ENCODE measurements around the gene TENM4.
A peak's percentile ranks its signal among the peaks of the same experiment; 100 is the strongest.
"Not testable (repeated sequence)": the region's sequence is repeated elsewhere in the genome, so short reads cannot be mapped to it uniquely, and the experiment has no call there.

TENM4 gene

DNA sequence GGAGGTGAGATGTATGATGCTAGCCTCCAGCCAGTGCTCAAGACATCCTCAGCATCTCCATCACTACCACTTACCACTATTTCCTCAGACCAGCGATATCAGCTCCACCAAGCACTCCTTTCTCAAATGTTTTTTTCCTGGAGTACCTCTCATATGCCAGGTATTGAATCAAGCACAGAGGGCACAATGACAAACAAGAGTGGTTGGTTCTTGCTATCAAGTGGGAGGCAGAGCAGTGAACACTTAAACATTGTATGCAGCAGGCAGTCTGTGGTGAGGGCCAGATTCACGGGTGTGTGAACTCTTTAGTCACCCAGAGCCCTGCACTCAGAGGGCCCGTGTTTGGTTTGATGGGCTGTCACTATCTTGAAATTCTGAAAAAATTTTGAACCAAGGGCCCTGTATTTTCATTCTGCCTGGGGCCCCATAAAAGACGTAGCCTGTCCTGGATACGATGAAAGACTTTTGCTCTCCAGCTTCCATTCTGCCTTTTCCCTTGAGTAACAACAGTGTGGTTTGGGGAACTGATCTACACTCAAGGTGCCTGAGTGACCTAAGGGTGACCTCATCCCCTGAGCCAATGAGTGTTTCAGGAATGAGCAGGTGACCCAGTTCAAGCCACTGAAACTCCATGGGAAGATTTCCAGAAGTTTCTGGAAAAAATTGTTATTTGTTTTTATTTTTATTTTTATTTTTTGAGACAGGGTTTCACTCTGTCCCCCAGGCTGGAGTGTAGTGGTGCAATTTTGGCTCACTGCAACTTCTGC, 517.8 kb downstream of the TENM4 start:
- DNase-seq, result no peak

- peak; percentile 77 for DNase-seq
Measured at GRCh38 chr11:78921509-78921908, 519.3 kb downstream of the TENM4 start.

DNA sequence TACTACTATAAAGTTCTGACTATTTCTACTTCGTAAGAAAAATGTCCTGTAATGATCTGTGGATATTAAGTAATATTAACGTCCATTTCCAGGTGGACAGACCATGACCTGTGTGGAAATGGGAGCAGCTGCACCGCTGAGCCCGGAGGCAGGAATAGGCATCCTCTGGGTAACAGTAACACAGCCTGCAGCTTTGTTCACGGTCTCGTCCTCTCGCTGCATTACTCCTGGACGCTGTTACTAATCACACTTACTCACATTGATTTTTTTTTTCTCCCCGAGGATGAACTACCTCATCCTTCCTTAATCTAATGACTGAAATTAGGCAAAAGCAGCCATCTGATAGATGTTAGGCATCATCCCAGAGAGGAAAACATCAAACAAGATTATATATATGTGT, 520.5 kb downstream of the TENM4 start:
- no peak for DNase-seq

- no peak for DNase-seq
Measured at GRCh38 chr11:78916759-78917158, 524.1 kb downstream of the TENM4 start.

GRCh38 chr11:78914503-78914902, 526.3 kb downstream of the TENM4 start:
- peak; percentile 55 for DNase-seq

GRCh38 chr11:78912778-78913177, 528.1 kb downstream of the TENM4 start:
- no peak for DNase-seq

- no peak for DNase-seq
Measured at GRCh38 chr11:78910322-78910721, 530.5 kb downstream of the TENM4 start.

- no peak for DNase-seq
Measured at GRCh38 chr11:78909386-78909785, 531.4 kb downstream of the TENM4 start.

- DNase-seq, result peak; percentile 44
Measured at GRCh38 chr11:78907636-78908035, 533.2 kb downstream of the TENM4 start.

- DNase-seq, result no peak
Measured at GRCh38 chr11:78906566-78906965, 534.3 kb downstream of the TENM4 start.

DNA sequence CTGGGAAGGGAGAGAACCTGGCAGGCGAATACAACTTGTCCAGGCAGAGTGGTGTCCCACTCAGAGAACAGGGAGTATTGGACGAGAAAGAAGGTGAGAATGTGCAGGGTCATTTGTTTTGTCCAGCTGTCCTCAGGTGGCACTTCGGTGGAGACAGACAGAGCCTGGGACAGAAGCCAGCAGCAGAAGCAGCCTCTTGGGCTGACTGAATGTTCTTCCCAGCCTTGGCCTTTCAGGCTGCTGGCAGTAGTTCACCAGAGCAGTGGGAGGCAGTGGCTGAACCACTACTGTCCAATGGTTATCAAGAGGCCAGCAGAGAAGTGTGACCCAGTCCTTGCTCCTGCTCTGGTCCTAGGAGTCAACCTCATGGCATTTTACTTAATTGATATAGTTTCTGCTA, 535.1 kb downstream of the TENM4 start:
- DNase-seq, result no peak

- no peak for DNase-seq
Measured at GRCh38 chr11:78902771-78903507, 537.9 kb downstream of the TENM4 start.

GRCh38 chr11:78901831-78902230, 539.0 kb downstream of the TENM4 start:
- no peak for DNase-seq

DNA sequence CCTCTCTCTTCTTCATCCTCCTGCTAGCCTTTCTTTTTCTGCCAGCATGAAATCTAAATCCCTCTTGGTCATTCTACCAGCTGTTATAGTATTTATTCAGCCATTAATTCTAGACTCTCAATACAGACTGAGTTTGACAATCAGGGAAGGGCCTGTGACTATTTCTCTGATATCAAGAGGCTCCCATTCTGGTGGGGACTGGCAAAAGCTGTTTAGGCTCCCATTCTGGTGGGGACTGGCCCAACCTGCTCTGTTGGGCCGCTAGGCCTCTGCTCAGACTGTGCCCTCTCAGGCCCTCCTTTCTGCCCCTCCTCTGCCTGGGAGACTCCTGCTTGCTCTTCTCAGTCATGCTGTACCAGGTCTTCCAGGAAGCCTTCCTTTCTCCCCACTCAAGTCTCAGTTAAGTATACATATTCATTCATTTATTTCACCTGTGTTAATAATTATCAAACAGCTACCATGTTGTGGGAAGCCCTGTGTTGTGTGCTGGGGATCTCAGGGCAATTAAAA, 542.5 kb downstream of the TENM4 start:
- DNase-seq, result peak; percentile 77

GRCh38 chr11:78893996-78894395, 546.8 kb downstream of the TENM4 start:
- DNase-seq, result no peak

- DNase-seq, result no peak
Measured at GRCh38 chr11:78889698-78890097, 551.1 kb downstream of the TENM4 start.

GRCh38 chr11:78886616-78887015, 554.2 kb downstream of the TENM4 start:
- DNase-seq, result no peak

DNA sequence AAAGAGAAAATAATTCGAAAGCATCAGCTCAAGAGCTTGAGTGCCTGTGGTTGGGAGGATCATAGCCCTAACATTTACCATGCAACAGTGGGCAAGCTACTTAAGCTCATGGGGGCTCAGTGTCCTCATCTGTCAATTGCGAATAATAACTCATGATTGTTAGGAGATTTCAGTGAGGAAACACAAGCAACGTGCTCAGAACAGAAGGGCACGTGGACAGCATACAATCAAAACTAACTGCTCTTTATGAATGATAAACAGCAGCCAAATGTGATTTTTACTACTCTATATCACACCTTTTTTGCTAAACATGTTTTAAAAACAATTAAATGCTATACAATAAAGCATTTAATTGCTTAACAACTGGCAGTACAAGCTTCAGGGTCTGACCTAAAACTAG, 556.1 kb downstream of the TENM4 start:
- DNase-seq, result no peak

DNA sequence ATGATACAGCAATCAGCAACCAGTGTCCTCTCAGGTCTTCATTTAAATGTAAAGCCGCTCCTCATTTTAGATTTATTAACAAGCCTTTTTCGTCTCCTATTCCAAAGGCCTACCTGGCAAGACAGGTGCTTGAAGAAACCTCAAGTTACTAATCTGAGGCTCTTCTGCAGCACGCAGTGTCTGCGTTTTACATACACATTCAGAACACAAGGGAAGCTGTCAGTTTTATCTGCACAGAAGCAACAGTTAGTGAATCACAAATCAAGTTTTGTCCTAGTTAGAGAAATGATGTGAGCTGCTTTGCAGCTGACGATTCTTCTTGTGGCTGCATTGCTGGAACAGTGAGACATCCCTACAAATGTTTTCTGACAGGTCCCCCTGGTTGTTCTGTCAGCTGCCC, 557.3 kb downstream of the TENM4 start:
- no peak for DNase-seq

DNA sequence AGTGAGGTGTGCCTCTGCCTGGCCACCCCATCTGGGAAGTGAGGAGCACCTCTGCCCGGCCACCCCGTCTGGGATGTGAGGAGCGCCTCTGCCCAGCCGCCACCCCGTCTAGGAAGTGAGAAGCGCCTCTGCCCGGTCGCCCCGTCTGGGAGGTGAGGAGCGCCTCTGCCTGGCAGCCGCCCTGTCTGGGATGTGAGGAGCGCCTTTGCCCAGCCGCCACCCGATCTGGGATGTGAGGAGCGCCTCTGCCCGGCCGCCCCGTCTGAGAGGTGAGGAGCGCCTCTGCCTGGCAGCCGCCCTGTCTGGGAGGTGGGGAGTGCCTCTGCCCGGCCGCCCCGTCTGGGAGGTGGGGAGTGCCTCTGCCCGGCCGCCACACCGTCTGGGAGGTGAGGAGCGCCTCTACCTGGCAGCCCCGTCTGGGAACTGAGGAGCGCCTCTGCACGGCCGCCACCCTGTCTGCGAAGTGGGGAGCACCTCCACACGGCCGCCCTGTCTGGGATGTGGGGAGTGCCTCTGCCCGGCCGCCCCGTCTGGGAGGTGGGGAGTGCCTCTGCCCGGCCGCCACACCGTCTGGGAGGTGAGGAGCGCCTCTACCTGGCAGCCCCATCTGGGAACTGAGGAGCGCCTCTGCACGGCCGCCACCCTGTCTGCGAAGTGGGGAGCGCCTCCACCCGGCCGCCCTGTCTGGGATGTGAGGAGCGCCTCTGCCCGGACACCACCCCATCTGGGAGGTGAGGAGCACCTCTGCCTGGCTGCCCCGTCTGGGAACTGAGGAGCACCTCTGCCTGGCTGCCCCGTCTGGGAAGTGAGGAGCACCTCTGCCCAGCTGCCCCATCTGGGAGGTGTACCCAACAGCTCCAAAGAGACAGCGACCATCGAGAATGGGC, 561.5 kb downstream of the TENM4 start:
- not testable (repeated sequence) for DNase-seq

DNA sequence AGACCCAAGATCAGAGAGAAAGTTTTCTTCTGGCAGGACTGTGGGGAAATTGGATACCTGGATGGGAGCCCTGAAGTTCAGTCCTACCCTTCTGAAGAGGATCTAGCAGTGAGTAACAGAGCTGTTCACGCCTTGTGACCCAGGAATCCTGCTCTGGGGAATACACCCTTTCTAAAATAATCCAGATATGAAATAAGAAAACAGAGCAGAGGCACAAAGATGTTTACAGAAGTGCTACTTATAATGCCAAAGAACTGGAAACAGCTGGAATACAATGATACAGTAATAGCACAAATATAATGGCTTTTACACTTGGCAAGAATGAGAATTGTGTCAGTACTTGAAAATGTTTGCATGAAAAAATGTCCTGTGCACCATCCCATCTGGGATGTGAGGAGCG, 562.2 kb downstream of the TENM4 start:
- DNase-seq, result no peak

DNA sequence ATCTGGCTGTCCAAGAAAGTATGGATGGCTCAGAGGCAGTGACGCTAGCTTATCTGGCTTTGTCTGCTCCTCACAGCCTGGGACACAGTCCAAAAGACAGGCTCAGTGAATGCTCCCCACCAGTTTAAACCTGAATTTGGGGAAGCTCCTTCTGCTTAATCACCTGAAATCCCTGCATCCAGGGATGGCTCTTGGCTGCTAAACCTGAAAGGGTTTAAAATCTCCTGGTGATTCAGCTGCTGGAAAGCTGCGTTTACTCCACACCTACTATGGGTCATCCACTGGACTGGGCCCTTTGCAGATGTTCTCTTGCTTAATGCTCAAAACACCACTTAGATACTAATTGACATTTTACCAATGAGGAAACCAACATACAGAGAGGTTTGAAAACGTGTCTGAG, 564.2 kb downstream of the TENM4 start:
- peak; percentile 41 for DNase-seq

DNA sequence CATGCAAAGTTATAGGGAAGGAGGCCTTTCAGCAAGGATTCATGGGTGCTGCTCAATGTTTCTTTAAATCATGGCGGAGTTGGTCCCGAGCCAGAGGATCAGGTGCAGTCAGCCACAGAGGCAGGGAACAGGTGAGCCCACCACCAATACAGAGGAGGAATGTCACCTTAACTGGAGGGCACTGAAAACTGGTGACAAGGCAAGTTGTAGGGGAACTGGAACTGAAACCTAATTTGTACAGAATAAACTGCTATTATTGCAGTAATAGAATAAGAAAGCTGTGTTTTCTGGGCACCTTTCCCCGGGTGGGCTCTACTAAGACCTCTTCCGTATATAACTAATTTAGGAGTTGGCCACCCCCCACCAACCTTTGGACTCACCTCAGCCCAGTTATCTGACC, 570.2 kb downstream of the TENM4 start:
- no peak for DNase-seq
